TTC549 (cell line): ENCODE measurements around the gene PTRHD1.

ENCODE experiments used
- FAIRE-seq: peaks from 2 replicates; lab custom pipeline; 2012; peaks lifted over from hg19 to GRCh38; lab: Jason Lieb, UNC

PTRHD1 gene

GRCh38 chr2:24756789-24757188, 36.4 kb downstream of the PTRHD1 start:
- no peak for FAIRE-seq

GRCh38 chr2:24754985-24755705, 38.0 kb downstream of the PTRHD1 start:
- FAIRE-seq, result no peak

- FAIRE-seq, result no peak
Measured at GRCh38 chr2:24749069-24749691, 44.0 kb downstream of the PTRHD1 start.

- no peak for FAIRE-seq
Measured at GRCh38 chr2:24747299-24747698, 45.9 kb downstream of the PTRHD1 start.

- FAIRE-seq, result no peak
Measured at GRCh38 chr2:24745825-24746224, 47.4 kb downstream of the PTRHD1 start.

GRCh38 chr2:24744356-24744755, 48.8 kb downstream of the PTRHD1 start:
- FAIRE-seq, result no peak

- FAIRE-seq, result no peak
Measured at GRCh38 chr2:24743924-24744323, 49.3 kb downstream of the PTRHD1 start.

GRCh38 chr2:24742730-24743129, 50.5 kb downstream of the PTRHD1 start:
- FAIRE-seq, result no peak

- FAIRE-seq, result no peak
Measured at GRCh38 chr2:24740142-24740541, 53.0 kb downstream of the PTRHD1 start.
